ENCODE results near the gene SLC25A25. TPM values are rescaled to one million over a fixed set of nuclear protein-coding genes. Genes with fewer than 3 reads are reported as not detected.

The SLC25A25 gene
- total and polyA plus RNA-seq, 10 of the 15 experiments (the other 5 are each of a cell fraction or from before 2014, with no cell fraction given) = 0.04 to 17.1 (median 12.4) TPM; not detected in 1

GRCh38 chr9:128127990-128128835, 60.2 kb downstream of the SLC25A25 start:
- Histone ChIP-seq H3K36me3 (ENCODE audit: control insufficient read depth in 2 of 2, insufficient read depth in 2 of 2, low read length in 1 of 2) (peaks cover 0 to 9% of the 10 kb centered on the region in 2 experiments; a peak in 3 of 4 replicates), H3K4me3 (peak overlapping the region; percentile 88), H3K9me3 (replicated peaks; ENCODE audit: control insufficient read depth, insufficient read depth, low read length) (no peaks in the 10 kb centered on the region), H3K27ac (ENCODE audit: control insufficient read depth, insufficient read depth) (peak overlapping the region; percentile 99), H3K4me2 (ENCODE audit: control insufficient read depth, insufficient read depth) (peak overlapping the region; percentile 79), H3K27me3 (replicated peaks in 1 of 2; ENCODE audit: control insufficient read depth in 2 of 2, insufficient read depth in 2 of 2, low read length in 1 of 2) (no peaks in the 10 kb centered on the region; a peak in 2 of 4 replicates), H3K9ac (ENCODE audit: control insufficient read depth, insufficient read depth, low read length) (peak overlapping the region; percentile 98), H3K79me2 (ENCODE audit: control insufficient read depth, insufficient read depth, low read length) (peaks cover 32% of the 10 kb centered on the region), H2AFZ (ENCODE audit: control insufficient read depth, low read depth, low read length) (peak overlapping the region; percentile 99), H3K4me1 (ENCODE audit: control insufficient read depth, insufficient read depth, low read length) (peaks cover 14% of the 10 kb centered on the region; the same call in 1 of the 2 replicates), H4K20me1 (ENCODE audit: control insufficient read depth, insufficient read depth) (no peaks in the 10 kb centered on the region)
- RAD21 ChIA-PET (ENCODE audit: unreplicated experiment) = interaction anchor here (0.7 to 1.4 kb wide), 9 partner anchors 11 to 393 kb away, joined by 3 to 8 read pairs (median 4); partner anchors contain the start of genes GOLGA2, NAIF1, SWI5 and TOR2A
- ATAC-seq (peak; percentile 76), DNase-seq (ENCODE audit: low read depth, low spot score) (peak; percentile 68), FAIRE-seq (peak; percentile 78)
- SMC1A ChIA-PET (ENCODE audit: uncharacterized antibody, unreplicated experiment) = interaction anchor here (1.4 kb wide), 1 partner anchor 10 kb away, joined by 6 read pairs; no protein-coding TSS in a partner anchor
- intact Hi-C loops (cut with micrococcal nuclease; ENCODE audit: unreplicated experiment) = loop anchor here (1.0 to 5.0 kb wide), 3 partner anchors 32 to 341 kb away; partner anchors contain the start of genes BBLN, CDK9 and SLC27A4
- CTCF ChIA-PET = interaction anchor here (0.6 to 7.4 kb wide), 11 partner anchors 12 to 185 kb away, joined by 3 to 84 read pairs (median 3); no protein-coding TSS in a partner anchor
- BruUV-seq (replicated peaks) = no TSS peak
- WGBS (ENCODE audit: insufficient coverage, insufficient replicate concordance, low lambda C conversion rate, missing lambda C conversion rate) = under 1% methylated on average over 61 of the region's 82 CpGs
- POLR2A ChIA-PET = interaction anchor here (0.5 to 1.5 kb wide), 9 partner anchors 9 to 1364 kb away, joined by 3 to 10 read pairs (median 4); no protein-coding TSS in a partner anchor
- in situ Hi-C loops (cut with MboI) = no loop called here
- TF ChIP-seq YBX1 (IDR thresholded peaks at IDR 0.05) = no peak
- no peak for TF ChIP-seq PRDM15 (CRISPR knock-in tag; IDR thresholded peaks at IDR 0.05)
- no peak for TF ChIP-seq FOXM1 (IDR thresholded peaks at IDR 0.05; ENCODE audit: low read depth, low read length)
- TF ChIP-seq REST (IDR thresholded peaks at IDR 0.05; ENCODE audit: low read depth, low read length) = no peak
- no peak for TF ChIP-seq ATF7 (IDR thresholded peaks at IDR 0.05; ENCODE audit: low read depth)
- TF ChIP-seq SUPT20H (IDR thresholded peaks at IDR 0.05; ENCODE audit: borderline replicate concordance, control insufficient read depth, low read depth, low read length) = no peak
- no peak for TF ChIP-seq NFXL1 (IDR thresholded peaks at IDR 0.05; ENCODE audit: borderline replicate concordance)
- peak; percentile 9; the same call in 1 of the 2 replicates for TF ChIP-seq FOXK2 (IDR thresholded peaks at IDR 0.05)
- TF ChIP-seq TAF1 (IDR thresholded peaks at IDR 0.05; ENCODE audit: borderline replicate concordance, low read depth, low read length) = peak; percentile 31; the same call in 1 of the 2 replicates
- no peak for TF ChIP-seq CBX5 (IDR thresholded peaks at IDR 0.05; ENCODE audit: low read depth)
- no peak for TF ChIP-seq ZNF622 (IDR thresholded peaks at IDR 0.05)
- no peak; the same call in 1 of the 2 replicates for TF ChIP-seq NKRF (conservative IDR thresholded peaks at IDR 0.05)
- no peak for TF ChIP-seq ZBED1 (IDR thresholded peaks at IDR 0.05; ENCODE audit: borderline replicate concordance)

Measured in GM12878 (cell line).